Heart left ventricle (tissue), 16 donors: ENCODE results near the gene CHAD. TPM values are rescaled to one million over a fixed set of nuclear protein-coding genes. Genes with fewer than 3 reads are reported as not detected.
"Not testable (repeated sequence)": the region's sequence is repeated elsewhere in the genome, so short reads cannot be mapped to it uniquely, and the experiment has no call there.

Source experiments
- ATAC-seq, 4 donors: fragments of 200-7000 bp; cut with Tn5 transposase; one replicate each; pipeline ENCODE4 v1.9.1; 2020 to 2022; ENCODE audit warnings: moderate library complexity in 4 of 4, mild to moderate bottlenecking in 3 of 4, moderate number of reproducible peaks in 1 of 4
- DNase-seq, 5 donors: peaks; one replicate each; pipeline ENCODE4 v3.0.0-alpha.2; 2020
- H3K27ac ChIP-seq, 12 donors: fragments of 200-600 bp; sonication (generic) in 4 of 12; one replicate each; pipeline versions ENCODE4 v1.5.0 to v1.8.0; 2016 to 2022; ENCODE audit warnings: mild to moderate bottlenecking in 2 of 12
- H3K27me3 ChIP-seq, 9 donors: fragments of 200-600 bp; sonication (generic) in 2 of 9; one replicate each; pipeline versions ENCODE4 v1.5.1 to v1.8.0; 2016 to 2022; ENCODE audit warnings: mild to moderate bottlenecking in 3 of 9
- H3K36me3 ChIP-seq, 9 donors: fragments of 200-600 bp; sonication (generic) in 2 of 9; one replicate each; pipeline versions ENCODE4 v1.5.0 to v1.8.0; 2018 to 2022; ENCODE audit warnings: mild to moderate bottlenecking in 2 of 9
- H3K4me1 ChIP-seq, 12 donors: fragments of 200-600 bp; sonication (generic) in 4 of 12; one replicate each; pipeline versions ENCODE4 v1.5.0 to v1.8.0; 2016 to 2022; ENCODE audit warnings: mild to moderate bottlenecking in 3 of 12
- H3K4me3 ChIP-seq, 12 donors: fragments of 200-600 bp; sonication (generic) in 4 of 12; one replicate each; pipeline versions ENCODE4 v1.5.0 to v1.8.0; 2017 to 2022; ENCODE audit warnings: mild to moderate bottlenecking in 9 of 12, moderate library complexity in 4 of 12
- H3K9me3 ChIP-seq, 12 donors: fragments of 200-600 bp; sonication (generic) in 4 of 12; one replicate each; pipeline versions ENCODE4 v1.5.0 to v1.8.0; 2016 to 2022; ENCODE audit warnings: mild to moderate bottlenecking in 1 of 12
- CTCF ChIP-seq, 12 donors: fragments of 200-600 bp; sonication (generic) in 4 of 12; IDR thresholded peaks; one replicate each; pipeline versions ENCODE4 v1.5.0 to v1.8.0; 2018 to 2022; ENCODE audit warnings: antibody characterized with exemption in 12 of 12, mild to moderate bottlenecking in 5 of 12
- POLR2A ChIP-seq, 2 donors: fragments of 450-650 bp; IDR thresholded peaks; one replicate each; pipeline ENCODE4 v1.6.1; 2017; ENCODE audit warnings: antibody characterized with exemption in 2 of 2, mild to moderate bottlenecking in 2 of 2, moderate library complexity in 2 of 2
- WGBS, 4 donors: extraction: QIAGEN DNeasy Blood & Tissue Kit in 2 of 4; methylation state at CpG; one replicate each; pipeline versions ENCODE4 v1.1.5 to v1.1.7; 2013 to 2018; 5-methylcytosine and 5-hydroxymethylcytosine counted together
- intact Hi-C, 10 donors: fragments of 100-400 bp; cut with DNase I; formaldehyde crosslinking; loops; one replicate each; pipeline versions ENCODE4 v1.11.1 to v1.14.2; 2022
- polyA plus RNA-seq, 2 donors: library from polyadenylated mRNA; stranded (reverse); fragments of 200-250 nt; gene quantifications; one replicate each; pipeline ENCODE4 v1.2.3, GENCODE V29; 2013
- total RNA-seq, 9 donors: library from RNA; depleted of rRNA in 2 of 9; stranded (reverse); fragments of >200 nt in 2 of 9; fragmentation: NEBNext Ultra II Directional in 3 of 9; extraction: Animal tissue kit (Norgen Biotek cat#: 25700) in 3 of 9; gene quantifications; one replicate each; pipeline versions ENCODE4 v1.1.0 to v1.2.4, GENCODE V29; 2016 to 2023
- donor health status: ischemic (EF 13 %, LVEDD 7.1; RV severe dilation, severe dysfunction).
- donor health status: healthy with polysubstance abuse.
- donor health status: DM: no; HTN: yes; CAD: no.
- donor health status: DM: no; HTN: no; CAD: no.
- donor health status: ischemic (EF 25% LVEDD 6.9; RV normal size, moderate dysfunction).
- donor health status: ischemic (EF 25% LVEDD 5.7; RV mildly dilated, moderate dysfunction).
- donor health status: healthy.
- donor health status: DM: yes; HTN: yes; CAD: no.
- donor health status: ischemic (EF 35%, LVEDD 5.7; RV mildly dilated, moderate dysfunction).
- donor health status: nonischemic (EF 11% LVEDD 7.7; RV severe dilation, severe dysfunction).
- donor health status: DM: yes; HTN: yes; CAD: no.
- donor health status: PGD.
- donor health status: ischemic (EF 29% LVEDD 5.4; RV normal size, mild dysfunction).
- donor health status: nonischemic (EF 23%, LVEDD 6.1; RV moderate dilation, normal function).

Gene CHAD
- total and polyA plus RNA-seq, 11 donors: 0.15 to 0.27 (median 0.15) TPM; not detected in 8

- no peak for TF ChIP-seq CTCF (IDR thresholded peaks at IDR 0.05)
- TF ChIP-seq POLR2A (IDR thresholded peaks at IDR 0.05): no peak
- 77 to 89% (median 87%) methylated on average over 4 of the region's 4 CpGs for WGBS, 4 donors
- H3K4me1 ChIP-seq: peaks cover 0 to 24% (median 16%) of the 10 kb centered on the region in 12 donors
- H3K4me3 ChIP-seq: no peak overlapping the region
- peaks cover 0 to 8% (median 0%) of the 10 kb centered on the region in 9 donors for H3K36me3 ChIP-seq
- no peaks in the 10 kb centered on the region for H3K27me3 ChIP-seq
- intact Hi-C loops: loop anchor here in 6 of 10 donors (5.0 to 10.0 kb wide), 7 partner anchors 48 to 113 kb away; partner anchors contain the start of genes ACSF2 (in 2 of the 6), EME1 (in 1 of the 6), LRRC59 (in 1 of the 6) and MRPL27 (in 1 of the 6)
- H3K27ac ChIP-seq: no peak overlapping the region
- no peaks in the 10 kb centered on the region for H3K9me3 ChIP-seq
- ATAC-seq: no peak
- no peak for DNase-seq
Measured at GRCh38 chr17:50475362-50475761, 6.7 kb upstream of the CHAD start.

- ATAC-seq (no peak), DNase-seq (peak in 1 of 5 donors; percentile 37)
- intact Hi-C loops: loop anchor here in 4 of 10 donors (10.0 kb wide), 4 partner anchors 50 to 110 kb away; partner anchors contain the start of genes ACSF2 (in 1 of the 4), EME1 (in 1 of the 4) and MRPL27 (in 1 of the 4)
- WGBS, 4 donors: 60 to 80% (median 64%) methylated on average over 6 of the region's 6 CpGs
- Histone ChIP-seq H3K27ac (no peak overlapping the region), H3K4me3 (no peak overlapping the region), H3K36me3 (peaks cover 0 to 8% (median 0%) of the 10 kb centered on the region in 9 donors), H3K27me3 (peaks cover 0 to 4% (median 0%) of the 10 kb centered on the region in 9 donors), H3K9me3 (no peaks in the 10 kb centered on the region), H3K4me1 (peaks cover 0 to 16% (median 8%) of the 10 kb centered on the region in 12 donors)
- TF ChIP-seq CTCF (IDR thresholded peaks at IDR 0.05) (no peak), POLR2A (IDR thresholded peaks at IDR 0.05) (no peak)
Measured at GRCh38 chr17:50474523-50474922, 5.8 kb upstream of the CHAD start.

- ATAC-seq (no peak), DNase-seq (no peak)
- no peak overlapping the region for H3K27ac ChIP-seq
- 88 to 91% (median 90%) methylated on average over 11 of the region's 11 CpGs for WGBS, 4 donors
- intact Hi-C loops: loop anchor here in 4 of 10 donors (10.0 kb wide), 4 partner anchors 49 to 109 kb away; partner anchors contain the start of genes ACSF2 (in 1 of the 4), EME1 (in 1 of the 4) and MRPL27 (in 1 of the 4)
- no peak for TF ChIP-seq CTCF (IDR thresholded peaks at IDR 0.05)
- no peak for TF ChIP-seq POLR2A (IDR thresholded peaks at IDR 0.05)
- H3K4me3 ChIP-seq: no peak overlapping the region
- H3K9me3 ChIP-seq: no peaks in the 10 kb centered on the region
- peaks cover 0 to 8% (median 0%) of the 10 kb centered on the region in 9 donors for H3K36me3 ChIP-seq
- H3K4me1 ChIP-seq: peaks cover 0 to 14% (median 10%) of the 10 kb centered on the region in 12 donors
- H3K27me3 ChIP-seq: peaks cover 0 to 10% (median 4%) of the 10 kb centered on the region in 9 donors
Measured at GRCh38 chr17:50473901-50474300, 5.2 kb upstream of the CHAD start.

GRCh38 chr17:50472761-50473161 is 4.1 kb upstream of the CHAD start:
- 91 to 94% (median 92%) methylated on average over 13 of the region's 13 CpGs for WGBS, 4 donors
- intact Hi-C loops: loop anchor here in 4 of 10 donors (10.0 kb wide), 4 partner anchors 48 to 108 kb away; partner anchors contain the start of genes ACSF2 (in 1 of the 4), EME1 (in 1 of the 4) and MRPL27 (in 1 of the 4)
- DNase-seq, H3K4me3 ChIP-seq, H3K36me3 ChIP-seq, H3K9me3 ChIP-seq, ATAC-seq, H3K27ac ChIP-seq: not testable (repeated sequence)
- H3K27me3 ChIP-seq: peaks cover 7 to 22% (median 15%) of the 10 kb centered on the region in 9 donors
- H3K4me1 ChIP-seq: peaks cover 0 to 16% (median 12%) of the 10 kb centered on the region in 12 donors
